HG03342 (cell line): Measurements from ENCODE around the gene TSPAN8.
"Not testable (repeated sequence)": the region's sequence is repeated elsewhere in the genome, so short reads cannot be mapped to it uniquely, and the experiment has no call there.

Experiments
- ATAC-seq: cut with Tn5 transposase; IDR thresholded peaks from one replicate; pipeline ENCODE4 v1.9.1; 2021; ENCODE audit warnings: mild to moderate bottlenecking, moderate library complexity; ENCODE audit not compliant: unreplicated experiment

The TSPAN8 gene

GRCh38 chr12:71157601-71158233 is at the start of gene TSPAN8:
TSS of gene TSPAN8 (minus strand) at chr12:71157999. CDS start at chr12:71157678, 321 bp downstream.
- no peak for ATAC-seq

GRCh38 chr12:71201136-71201679 is 43.4 kb upstream of the TSPAN8 start:
- no peak for ATAC-seq

GRCh38 chr12:71200706-71201105 is 42.9 kb upstream of the TSPAN8 start:
- no peak for ATAC-seq

GRCh38 chr12:71197460-71197859 is 39.7 kb upstream of the TSPAN8 start:
- ATAC-seq, result no peak

GRCh38 chr12:71195338-71195896 is 37.6 kb upstream of the TSPAN8 start:
- ATAC-seq, result no peak

GRCh38 chr12:71194657-71195056 is 36.9 kb upstream of the TSPAN8 start:
- no peak for ATAC-seq

- no peak for ATAC-seq
Measured at GRCh38 chr12:71193041-71193440, 35.2 kb upstream of the TSPAN8 start.

GRCh38 chr12:71191509-71192196 is 33.9 kb upstream of the TSPAN8 start:
- no peak for ATAC-seq

- no peak for ATAC-seq
Measured at GRCh38 chr12:71190822-71191221, 33.0 kb upstream of the TSPAN8 start.

- ATAC-seq, result no peak
Measured at GRCh38 chr12:71187379-71187778, 29.6 kb upstream of the TSPAN8 start.

- no peak for ATAC-seq
Measured at GRCh38 chr12:71186571-71187288, 28.9 kb upstream of the TSPAN8 start.

GRCh38 chr12:71183846-71184245 is 26.0 kb upstream of the TSPAN8 start:
- ATAC-seq, result no peak

- ATAC-seq, result no peak
Measured at GRCh38 chr12:71183018-71183417, 25.2 kb upstream of the TSPAN8 start.

- ATAC-seq, result no peak
Measured at GRCh38 chr12:71178162-71178561, 20.4 kb upstream of the TSPAN8 start.

- no peak for ATAC-seq
Measured at GRCh38 chr12:71174825-71175224, 17.0 kb upstream of the TSPAN8 start.

- ATAC-seq, result no peak
Measured at GRCh38 chr12:71174146-71174545, 16.3 kb upstream of the TSPAN8 start.

GRCh38 chr12:71170456-71170855 is 12.7 kb upstream of the TSPAN8 start:
- no peak for ATAC-seq

- ATAC-seq, result no peak
Measured at GRCh38 chr12:71169286-71169685, 11.5 kb upstream of the TSPAN8 start.

GRCh38 chr12:71166862-71167496 is 9.2 kb upstream of the TSPAN8 start:
- ATAC-seq, result no peak

- ATAC-seq, result no peak
Measured at GRCh38 chr12:71166280-71166679, 8.5 kb upstream of the TSPAN8 start.

- not testable (repeated sequence) for ATAC-seq
Measured at GRCh38 chr12:71165780-71166179, 8.0 kb upstream of the TSPAN8 start.
